Measurements from ENCODE around the gene IL17A. TPM values are rescaled to one million over a fixed set of nuclear protein-coding genes. Genes with fewer than 3 reads are reported as not detected.

Gene IL17A
- total and polyA plus RNA-seq, 2 donors (not counting 1 experiment from before 2014, with no cell fraction given), result not detected

GRCh38 chr6:52201046-52201445 is 14.9 kb downstream of the IL17A start:
- H4K20me1 ChIP-seq (ENCODE audit: control insufficient read depth, extremely low read depth, insufficient read depth, low read length), result no peaks in the 10 kb centered on the region
- H2AFZ ChIP-seq (ENCODE audit: low read length), result no peak overlapping the region
- no peaks in the 10 kb centered on the region for H3K27me3 ChIP-seq (ENCODE audit: control insufficient read depth, insufficient read depth, low read length)
- no peak overlapping the region for H3K9ac ChIP-seq (ENCODE audit: insufficient read depth, low read length)
- H3K4me2 ChIP-seq (ENCODE audit: extremely low read depth, insufficient read depth, low read length), result no peak overlapping the region
- H3K4me3 ChIP-seq (replicated peaks in 1 of 4; ENCODE audit: control extremely low read depth in 1 of 4, insufficient read depth in 1 of 4, low read depth in 3 of 4, low read length in 4 of 4), result no peak overlapping the region
- H3K9me3 ChIP-seq (ENCODE audit: control insufficient read depth, insufficient read depth, low read depth, low read length), result no peaks in the 10 kb centered on the region
- DNase-seq (ENCODE audit: low read depth in 2 of 2), result no peak
- H3K36me3 ChIP-seq (ENCODE audit: control insufficient read depth, insufficient read depth, low read length), result no peaks in the 10 kb centered on the region
- no peaks in the 10 kb centered on the region for H3K4me1 ChIP-seq (ENCODE audit: control insufficient read depth, extremely low read depth, insufficient read depth, low read length)
- TF ChIP-seq, protein P1, sequence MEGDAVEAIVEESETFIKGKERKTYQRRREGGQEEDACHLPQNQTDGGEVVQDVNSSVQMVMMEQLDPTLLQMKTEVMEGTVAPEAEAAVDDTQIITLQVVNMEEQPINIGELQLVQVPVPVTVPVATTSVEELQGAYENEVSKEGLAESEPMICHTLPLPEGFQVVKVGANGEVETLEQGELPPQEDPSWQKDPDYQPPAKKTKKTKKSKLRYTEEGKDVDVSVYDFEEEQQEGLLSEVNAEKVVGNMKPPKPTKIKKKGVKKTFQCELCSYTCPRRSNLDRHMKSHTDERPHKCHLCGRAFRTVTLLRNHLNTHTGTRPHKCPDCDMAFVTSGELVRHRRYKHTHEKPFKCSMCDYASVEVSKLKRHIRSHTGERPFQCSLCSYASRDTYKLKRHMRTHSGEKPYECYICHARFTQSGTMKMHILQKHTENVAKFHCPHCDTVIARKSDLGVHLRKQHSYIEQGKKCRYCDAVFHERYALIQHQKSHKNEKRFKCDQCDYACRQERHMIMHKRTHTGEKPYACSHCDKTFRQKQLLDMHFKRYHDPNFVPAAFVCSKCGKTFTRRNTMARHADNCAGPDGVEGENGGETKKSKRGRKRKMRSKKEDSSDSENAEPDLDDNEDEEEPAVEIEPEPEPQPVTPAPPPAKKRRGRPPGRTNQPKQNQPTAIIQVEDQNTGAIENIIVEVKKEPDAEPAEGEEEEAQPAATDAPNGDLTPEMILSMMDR (conservative IDR thresholded peaks at IDR 0.05 in 1 of 2, IDR thresholded peaks at IDR 0.05 in 1 of 2; ENCODE audit: low read depth in 1 of 2, low read length in 2 of 2), result no peak
- no peaks in the 10 kb centered on the region for H3K79me2 ChIP-seq (ENCODE audit: control insufficient read depth, insufficient read depth, low read length)
- no peak overlapping the region for H3K27ac ChIP-seq (ENCODE audit: insufficient read depth, low read length)

GRCh38 chr6:52201493-52201892 is 15.3 kb downstream of the IL17A start:
- no peaks in the 10 kb centered on the region for H4K20me1 ChIP-seq (ENCODE audit: control insufficient read depth, extremely low read depth, insufficient read depth, low read length)
- H3K27ac ChIP-seq (ENCODE audit: insufficient read depth, low read length), result no peak overlapping the region
- H3K36me3 ChIP-seq (ENCODE audit: control insufficient read depth, insufficient read depth, low read length), result no peaks in the 10 kb centered on the region
- no peaks in the 10 kb centered on the region for H3K79me2 ChIP-seq (ENCODE audit: control insufficient read depth, insufficient read depth, low read length)
- DNase-seq (ENCODE audit: low read depth in 2 of 2), result no peak
- H2AFZ ChIP-seq (ENCODE audit: low read length), result no peak overlapping the region
- H3K27me3 ChIP-seq (ENCODE audit: control insufficient read depth, insufficient read depth, low read length), result no peaks in the 10 kb centered on the region
- no peak overlapping the region for H3K9ac ChIP-seq (ENCODE audit: insufficient read depth, low read length)
- no peaks in the 10 kb centered on the region for H3K9me3 ChIP-seq (ENCODE audit: control insufficient read depth, insufficient read depth, low read depth, low read length)
- H3K4me3 ChIP-seq (replicated peaks in 1 of 4; ENCODE audit: control extremely low read depth in 1 of 4, insufficient read depth in 1 of 4, low read depth in 3 of 4, low read length in 4 of 4), result no peak overlapping the region
- TF ChIP-seq, protein P1 (conservative IDR thresholded peaks at IDR 0.05 in 1 of 2, IDR thresholded peaks at IDR 0.05 in 1 of 2; ENCODE audit: low read depth in 1 of 2, low read length in 2 of 2), result no peak
- H3K4me2 ChIP-seq (ENCODE audit: extremely low read depth, insufficient read depth, low read length), result no peak overlapping the region
- H3K4me1 ChIP-seq (ENCODE audit: control insufficient read depth, extremely low read depth, insufficient read depth, low read length), result no peaks in the 10 kb centered on the region

DNA sequence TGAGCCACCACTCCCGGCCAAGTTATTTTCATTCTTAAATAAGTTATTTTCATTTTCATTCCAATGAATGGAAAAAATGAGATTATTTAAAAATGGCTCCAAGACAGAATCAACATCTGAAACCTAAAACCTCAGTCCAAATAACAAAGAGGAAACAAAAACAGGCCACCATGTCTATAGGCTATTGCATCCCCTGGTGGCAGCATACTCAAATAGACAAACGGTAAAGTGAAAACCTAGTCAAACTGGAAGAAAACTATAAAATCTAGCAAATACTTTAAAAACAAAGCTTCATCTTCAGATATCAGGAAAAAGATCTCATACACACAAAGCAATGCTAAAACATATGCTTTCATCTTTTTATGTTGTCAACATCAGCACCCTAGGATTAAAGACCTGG is 20.9 kb downstream of the IL17A start:
- Histone ChIP-seq H3K36me3 (ENCODE audit: control insufficient read depth, insufficient read depth, low read length) (no peaks in the 10 kb centered on the region), H3K79me2 (ENCODE audit: control insufficient read depth, insufficient read depth, low read length) (no peaks in the 10 kb centered on the region), H3K27ac (ENCODE audit: insufficient read depth, low read length) (no peak overlapping the region), H3K9me3 (ENCODE audit: control insufficient read depth, insufficient read depth, low read depth, low read length) (no peaks in the 10 kb centered on the region), H3K4me1 (ENCODE audit: control insufficient read depth, extremely low read depth, insufficient read depth, low read length) (no peaks in the 10 kb centered on the region), H3K9ac (ENCODE audit: insufficient read depth, low read length) (no peak overlapping the region), H2AFZ (ENCODE audit: low read length) (no peak overlapping the region), H4K20me1 (ENCODE audit: control insufficient read depth, extremely low read depth, insufficient read depth, low read length) (no peaks in the 10 kb centered on the region), H3K4me2 (ENCODE audit: extremely low read depth, insufficient read depth, low read length) (no peak overlapping the region), H3K27me3 (ENCODE audit: control insufficient read depth, insufficient read depth, low read length) (no peaks in the 10 kb centered on the region), H3K4me3 (replicated peaks in 1 of 4; ENCODE audit: control extremely low read depth in 1 of 4, insufficient read depth in 1 of 4, low read depth in 3 of 4, low read length in 4 of 4) (no peak overlapping the region)
- no peak for DNase-seq (ENCODE audit: low read depth in 2 of 2)
- TF ChIP-seq EZH2 (IDR thresholded peaks at IDR 0.05; ENCODE audit: low read length, missing control alignments), result no peak
- TF ChIP-seq, protein P1 (conservative IDR thresholded peaks at IDR 0.05 in 1 of 2, IDR thresholded peaks at IDR 0.05 in 1 of 2; ENCODE audit: low read depth in 1 of 2, low read length in 2 of 2), result no peak
